WI38 (cell line): ENCODE measurements around the gene TMEM88.

Experiments used
- H3K4me3 ChIP-seq: 2 replicates; pipeline ENCODE4 v1.5.1; 2011; ENCODE audit warnings: low read depth, mild to moderate bottlenecking, control low read depth, low read length
- CTCF ChIP-seq: IDR thresholded peaks from 2 replicates; pipeline ENCODE4 v1.5.1; 2012; ENCODE audit warnings: low read depth, mild to moderate bottlenecking, control low read depth, low read length

Gene TMEM88

DNA sequence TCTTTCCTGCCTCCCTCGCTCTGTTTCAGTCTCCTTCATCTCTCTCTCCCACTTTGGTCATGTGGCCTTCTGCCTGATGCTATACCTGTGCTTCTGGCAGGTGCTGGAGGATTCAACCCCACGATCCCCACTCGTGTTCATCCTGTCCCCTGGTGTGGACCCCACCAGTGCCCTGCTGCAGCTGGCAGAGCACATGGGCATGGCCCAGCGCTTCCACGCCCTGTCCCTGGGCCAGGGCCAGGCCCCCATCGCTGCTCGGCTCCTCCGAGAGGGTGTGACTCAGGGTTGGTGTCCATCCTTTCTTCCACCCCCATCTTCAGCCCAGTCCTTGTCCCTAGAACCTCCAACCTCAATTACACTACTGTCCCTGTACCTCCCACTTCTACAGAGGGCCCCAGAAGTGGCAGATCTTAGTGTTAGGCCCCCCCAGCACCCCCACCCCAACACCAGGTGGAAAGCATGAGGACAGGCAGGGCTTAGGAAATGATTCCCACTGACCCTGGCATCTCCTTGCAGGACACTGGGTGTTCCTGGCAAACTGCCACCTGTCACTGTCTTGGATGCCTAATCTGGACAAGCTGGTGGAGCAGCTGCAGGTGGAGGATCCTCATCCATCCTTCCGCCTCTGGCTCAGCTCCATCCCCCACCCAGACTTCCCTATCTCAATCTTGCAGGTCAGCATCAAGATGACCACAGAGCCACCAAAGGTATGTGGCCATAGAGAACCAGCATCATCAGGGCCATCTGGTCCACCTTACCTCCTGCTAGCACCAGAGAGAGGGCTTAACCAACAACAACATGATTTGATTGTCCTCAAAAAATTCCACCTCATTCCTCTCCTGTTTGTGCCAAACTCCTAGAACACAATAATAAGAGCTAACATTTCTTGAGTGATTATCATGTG, 30.6 kb upstream of the TMEM88 start:
- no peak overlapping the region for H3K4me3 ChIP-seq
- TF ChIP-seq CTCF: no peak

GRCh38 chr17:7825206-7825990, 29.5 kb upstream of the TMEM88 start:
- H3K4me3 ChIP-seq: no peak overlapping the region
- no peak for TF ChIP-seq CTCF

- TF ChIP-seq CTCF: no peak
- no peak overlapping the region for H3K4me3 ChIP-seq
These were observed 24.2 kb upstream of the TMEM88 start for GRCh38 chr17:7830616-7831015.

DNA sequence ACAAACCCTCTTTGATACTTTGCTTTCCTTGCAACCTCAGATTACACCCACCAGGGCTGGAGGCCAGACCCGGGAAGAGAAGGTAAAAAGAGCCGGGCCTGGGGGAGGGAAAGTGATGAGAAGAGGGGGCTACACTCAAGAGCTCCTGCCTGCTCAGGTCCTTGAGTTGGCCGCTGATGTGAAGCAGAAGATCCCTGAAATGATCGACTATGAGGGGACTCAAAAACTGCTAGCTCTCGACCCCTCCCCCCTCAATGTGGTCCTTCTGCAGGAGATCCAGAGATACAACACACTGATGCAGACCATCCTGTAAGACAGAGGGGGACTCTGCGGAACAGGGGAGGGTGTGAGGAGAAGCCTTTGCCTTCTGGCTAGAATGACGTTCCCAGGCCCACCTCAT, 23.6 kb upstream of the TMEM88 start:
- no peak for TF ChIP-seq CTCF
- no peak overlapping the region for H3K4me3 ChIP-seq

DNA sequence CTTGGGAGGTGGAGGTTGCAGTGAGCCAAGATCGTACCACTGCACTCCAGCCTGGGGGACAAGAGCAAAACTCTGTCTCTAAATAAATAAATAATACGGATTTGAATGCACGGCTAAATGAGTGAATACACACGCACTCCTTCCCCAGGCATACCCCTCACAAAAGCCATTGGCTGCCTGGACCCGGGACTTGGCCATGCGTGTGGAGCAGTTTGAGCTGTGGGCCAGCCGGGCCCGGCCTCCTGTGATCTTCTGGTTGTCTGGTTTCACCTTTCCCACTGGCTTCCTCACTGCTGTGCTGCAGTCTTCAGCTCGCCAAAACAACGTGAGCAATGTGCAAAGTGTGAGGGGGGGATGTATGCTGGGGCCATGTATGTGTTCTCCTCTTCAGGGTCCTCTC, 22.4 kb upstream of the TMEM88 start:
- H3K4me3 ChIP-seq: no peak overlapping the region
- no peak for TF ChIP-seq CTCF

DNA sequence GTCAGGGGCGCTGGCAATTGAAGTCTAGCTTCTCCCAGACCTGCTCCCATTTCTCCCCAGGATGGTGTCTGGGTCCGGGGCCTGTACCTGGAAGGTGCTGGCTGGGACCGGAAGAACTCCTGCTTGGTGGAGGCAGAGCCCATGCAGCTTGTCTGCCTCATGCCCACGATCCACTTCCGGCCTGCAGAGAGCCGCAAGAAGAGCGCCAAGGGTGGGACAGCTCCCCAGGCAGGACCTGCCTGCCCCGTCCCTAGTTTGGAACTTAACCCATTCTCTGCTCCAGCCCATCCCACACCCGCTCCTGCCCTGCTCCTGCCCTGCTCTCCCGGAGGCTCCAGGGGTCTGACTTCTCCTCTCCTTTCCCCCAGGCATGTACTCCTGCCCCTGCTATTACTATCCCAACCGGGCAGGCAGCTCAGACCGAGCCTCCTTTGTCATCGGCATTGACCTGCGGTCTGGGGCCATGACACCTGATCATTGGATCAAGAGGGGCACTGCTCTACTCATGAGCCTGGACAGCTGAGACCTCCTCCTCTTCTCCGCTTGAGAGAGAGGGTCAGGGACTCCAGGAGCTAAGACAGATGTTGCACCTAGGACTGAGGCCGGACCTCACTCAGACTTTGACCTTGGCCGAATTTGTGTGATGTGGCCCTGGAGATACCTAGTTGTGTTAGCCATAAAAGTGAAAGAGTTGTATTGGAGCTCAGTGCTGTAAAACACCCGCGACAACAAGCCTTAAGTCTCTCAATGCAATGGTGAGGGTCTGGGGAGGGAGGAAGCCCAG, 21.7 kb upstream of the TMEM88 start:
- TF ChIP-seq CTCF: no peak
- H3K4me3 ChIP-seq: peak overlapping the region; percentile 79
